ENCODE data around the gene RASD1.

RASD1 gene

DNA sequence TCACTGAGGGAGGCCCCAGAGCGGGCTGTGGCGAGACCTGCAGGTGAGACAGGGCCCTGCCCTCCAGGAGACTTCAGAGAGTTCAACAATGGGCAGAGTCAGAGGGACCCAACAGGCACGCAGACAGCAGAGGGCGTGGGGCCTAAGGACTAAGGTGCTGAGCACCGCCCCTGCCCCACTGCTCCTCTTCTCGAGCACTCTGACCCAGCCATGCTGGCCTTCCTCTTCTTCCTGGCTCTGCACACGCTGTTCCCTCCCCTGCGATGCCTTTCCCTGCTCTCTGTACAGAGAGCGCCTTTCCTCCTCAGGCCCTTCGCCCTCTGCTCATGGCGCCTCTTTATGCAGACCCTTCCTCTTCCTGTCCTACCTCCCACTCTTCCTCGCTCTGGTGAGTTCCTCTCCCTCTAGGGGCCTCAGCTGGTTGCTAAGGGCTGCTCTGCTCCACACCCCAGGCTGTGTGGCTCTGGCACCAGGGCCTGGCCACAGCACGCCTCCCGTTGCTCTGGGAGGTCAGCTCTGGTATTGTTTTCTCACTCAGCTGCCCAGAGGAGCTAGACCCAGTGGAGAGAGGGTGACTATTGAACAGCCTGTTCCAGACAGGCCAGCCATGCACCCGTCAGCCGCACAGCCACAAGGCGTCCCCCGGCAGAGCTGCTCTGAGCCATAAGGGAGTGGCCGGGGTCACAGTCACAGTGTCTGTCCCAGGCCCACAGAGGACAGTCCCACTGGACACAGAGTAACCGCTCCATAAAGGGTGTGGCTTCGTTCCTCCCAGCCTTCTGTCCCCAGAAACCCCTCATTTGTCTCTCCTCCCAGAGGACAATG lies 13.6 kb upstream of the RASD1 start:
- DNase-seq: peak; percentile 59

DNA sequence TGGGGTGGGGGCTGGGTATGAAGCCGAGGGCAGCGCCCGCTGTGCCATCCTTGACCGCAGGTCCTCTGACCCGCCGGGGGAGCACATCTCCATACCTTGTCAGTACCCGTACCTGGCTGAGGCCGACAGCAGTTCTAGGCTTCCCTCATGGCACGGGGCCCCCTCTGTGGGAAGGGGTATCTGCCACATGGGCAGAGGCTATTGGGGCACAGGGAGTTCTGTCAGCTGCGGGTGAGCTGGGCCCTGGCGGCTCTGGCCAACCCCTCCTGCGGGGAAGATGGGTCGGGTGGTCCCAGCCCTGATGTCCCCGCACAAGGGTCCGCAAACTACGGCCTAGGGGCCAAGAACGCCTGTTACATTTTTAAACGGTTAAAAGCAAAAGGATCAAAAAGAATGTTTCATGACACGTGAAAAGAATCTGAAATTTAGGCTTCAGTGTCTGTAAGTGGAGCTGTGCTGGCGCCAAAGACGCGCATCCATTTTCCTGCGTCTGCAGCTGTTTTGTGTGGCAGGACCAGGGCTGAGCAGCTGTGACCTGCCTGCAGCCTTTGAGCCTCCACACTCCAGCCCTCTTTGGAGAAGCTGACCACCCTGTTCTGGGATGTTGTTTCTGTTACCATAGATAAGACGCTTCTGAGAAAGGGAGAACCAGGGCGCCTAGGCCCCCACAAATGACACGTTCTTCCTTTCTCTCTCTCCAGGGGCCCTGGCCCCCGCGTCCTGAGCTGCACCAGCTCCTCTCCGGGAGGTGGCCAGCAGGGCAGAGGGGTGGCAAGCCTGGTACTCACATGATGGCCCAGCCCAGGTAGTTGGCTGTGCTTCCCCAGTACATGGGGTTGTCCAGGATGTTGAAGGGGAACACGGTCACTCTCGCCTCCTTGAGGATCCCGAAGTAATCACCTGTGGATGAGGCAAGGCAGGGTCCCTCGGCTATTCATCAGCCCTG lies 12.7 kb upstream of the RASD1 start:
- peak; percentile 67 for DNase-seq

DNA sequence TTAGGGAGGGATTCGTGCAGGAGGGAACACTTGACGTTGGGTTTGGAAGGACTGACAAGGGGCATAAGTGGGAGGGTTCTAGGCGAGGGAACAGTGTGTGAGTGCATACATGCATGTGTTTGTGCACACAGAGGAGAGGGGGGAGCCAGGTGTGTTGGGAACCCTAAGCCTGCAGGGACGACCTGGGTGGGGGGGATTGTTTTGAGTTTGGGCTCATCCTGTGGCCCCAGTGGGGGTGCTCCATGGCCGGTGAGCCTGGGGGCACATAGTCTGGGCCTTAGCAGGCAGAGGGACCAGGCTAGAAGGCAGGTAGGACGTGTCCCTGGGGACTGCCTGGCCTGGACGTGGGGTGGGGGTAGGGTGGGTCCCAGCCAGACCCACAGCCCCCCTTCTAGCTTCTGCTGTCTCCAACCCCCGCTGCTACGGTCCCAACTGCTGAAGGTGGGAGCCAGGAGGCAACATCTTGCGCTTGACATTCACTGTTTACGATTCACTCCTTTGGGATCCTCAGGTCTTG lies 11.9 kb upstream of the RASD1 start:
- no peak for DNase-seq

DNA sequence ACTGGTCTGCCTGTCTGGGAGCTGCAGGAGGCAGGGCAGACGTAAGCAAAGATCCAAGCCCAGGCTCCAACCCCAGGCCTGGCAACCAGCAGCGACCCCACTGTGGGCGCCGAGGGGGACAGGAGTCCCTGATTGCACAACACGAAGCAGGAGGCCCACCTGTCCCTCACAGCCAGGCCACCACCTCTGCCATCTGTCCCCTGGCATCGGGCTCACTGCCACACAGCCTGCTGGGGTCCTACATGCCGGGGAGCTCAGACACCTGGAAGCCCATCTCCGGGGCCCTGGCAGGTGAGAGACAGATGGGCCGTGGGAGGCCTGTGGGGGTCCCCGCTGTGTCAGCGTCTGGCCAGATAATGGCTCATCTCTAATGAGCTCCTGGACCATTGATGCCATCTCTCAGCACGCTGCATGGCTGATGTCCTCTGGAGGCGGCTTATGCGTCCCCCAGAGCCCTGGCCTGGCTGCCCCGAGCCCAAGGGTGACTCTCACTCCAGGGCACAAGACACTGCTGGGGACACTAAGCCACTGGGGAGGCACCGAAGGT lies 11.3 kb upstream of the RASD1 start:
- no peak for DNase-seq

DNA sequence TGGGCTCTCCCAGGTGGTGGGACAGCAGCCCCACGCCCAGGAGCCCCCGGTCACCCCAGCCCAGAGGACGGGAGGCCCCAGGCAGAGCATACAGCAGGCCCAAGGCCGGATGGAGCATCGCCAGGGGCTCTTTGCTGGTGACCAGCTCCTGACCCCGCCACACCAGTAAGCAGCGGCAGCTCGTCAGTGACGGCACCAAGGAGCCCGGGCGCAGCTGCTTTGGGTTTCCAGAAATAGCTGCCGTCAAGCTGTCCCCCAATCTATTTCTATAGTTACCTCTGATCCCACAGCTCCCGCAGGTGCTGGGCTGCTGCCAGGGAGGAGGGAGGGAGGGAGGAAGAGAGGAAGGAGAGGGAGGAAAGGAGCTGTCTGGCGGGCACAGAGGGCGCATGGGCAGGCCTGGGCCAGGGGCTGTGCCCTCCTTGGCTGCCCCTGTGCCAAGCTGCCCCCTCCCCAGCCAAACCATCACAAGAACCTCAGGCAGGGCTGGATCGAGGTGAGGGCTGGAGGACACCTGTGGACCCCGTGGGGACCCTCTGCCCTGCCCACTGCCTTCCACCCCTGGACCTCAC lies 10.8 kb upstream of the RASD1 start:
- DNase-seq: no peak

DNA sequence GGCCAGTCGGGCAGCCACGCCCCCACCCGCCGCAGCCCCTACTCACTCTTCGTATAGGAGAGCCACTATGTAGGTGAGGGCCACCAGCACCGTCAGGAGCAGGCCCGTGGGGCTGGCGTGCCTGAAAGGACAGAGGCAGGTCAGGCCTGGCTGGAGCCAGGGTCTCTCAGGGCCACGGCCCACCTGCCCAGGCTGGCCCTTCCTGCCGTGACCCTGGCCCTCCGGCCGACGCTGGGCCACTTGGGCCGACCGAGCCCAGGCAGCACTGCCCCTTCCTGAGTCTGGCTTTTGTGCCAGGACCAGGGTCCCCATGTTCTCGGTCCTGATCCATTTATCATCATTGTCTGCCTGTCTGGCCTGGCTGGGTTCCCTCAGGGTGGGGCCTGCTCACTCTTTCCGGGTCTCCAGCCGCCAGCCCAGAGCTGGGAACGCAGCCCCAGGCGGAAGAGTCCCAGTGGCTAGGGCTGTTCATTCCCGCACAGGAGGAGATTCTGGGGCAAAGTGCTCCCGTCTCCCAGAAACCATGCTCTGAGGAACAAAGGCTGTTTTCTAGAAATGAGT lies 10.1 kb upstream of the RASD1 start:
- DNase-seq: no peak

DNA sequence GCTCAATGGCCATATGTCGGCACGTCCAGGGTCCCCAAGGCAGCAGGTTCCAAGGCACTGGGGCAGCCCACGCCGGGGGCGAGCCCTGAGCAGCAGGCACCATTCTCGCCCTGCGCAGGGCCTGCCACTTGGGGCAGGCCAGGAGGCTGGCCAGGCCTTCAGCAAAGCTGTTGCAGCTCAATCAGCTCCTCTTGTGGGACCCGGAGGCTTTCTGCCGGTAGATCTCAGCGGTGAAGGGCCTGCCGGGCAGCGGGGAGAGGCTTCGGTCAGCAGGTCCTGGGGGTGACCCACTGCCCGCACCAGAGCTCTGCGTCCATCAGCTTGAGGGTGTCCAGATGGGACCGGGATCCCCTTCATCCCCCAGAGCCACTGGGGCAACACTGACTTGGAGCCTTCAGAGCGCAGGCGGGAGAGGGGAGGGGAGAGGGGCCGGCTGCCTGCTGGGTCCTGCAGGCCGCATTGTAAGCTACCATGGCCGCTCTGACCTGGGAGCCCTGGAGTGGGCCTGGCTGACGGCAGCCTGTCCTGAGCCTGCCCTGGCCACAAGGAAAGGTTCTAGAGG lies 9.5 kb upstream of the RASD1 start:
- no peak for DNase-seq

DNA sequence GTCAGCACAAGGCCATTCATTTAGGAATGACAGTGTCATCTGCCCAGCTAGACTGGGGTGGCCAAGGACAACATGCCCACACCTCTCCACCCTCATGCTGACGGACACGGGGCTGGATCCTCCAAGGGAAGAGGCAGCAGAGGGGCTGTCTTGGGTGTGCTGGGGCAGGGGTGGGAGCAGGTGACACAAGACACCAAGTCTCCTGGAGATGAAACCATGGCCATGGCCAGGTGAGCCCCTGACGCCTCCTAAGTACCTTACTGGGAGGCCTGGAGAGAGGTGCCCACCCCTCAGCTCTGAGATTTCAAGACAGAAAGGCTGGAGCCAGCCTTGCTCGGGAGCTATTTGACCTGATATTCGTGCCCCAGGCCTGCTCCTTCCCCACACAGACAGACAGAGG lies 9.0 kb upstream of the RASD1 start:
- DNase-seq: no peak

DNA sequence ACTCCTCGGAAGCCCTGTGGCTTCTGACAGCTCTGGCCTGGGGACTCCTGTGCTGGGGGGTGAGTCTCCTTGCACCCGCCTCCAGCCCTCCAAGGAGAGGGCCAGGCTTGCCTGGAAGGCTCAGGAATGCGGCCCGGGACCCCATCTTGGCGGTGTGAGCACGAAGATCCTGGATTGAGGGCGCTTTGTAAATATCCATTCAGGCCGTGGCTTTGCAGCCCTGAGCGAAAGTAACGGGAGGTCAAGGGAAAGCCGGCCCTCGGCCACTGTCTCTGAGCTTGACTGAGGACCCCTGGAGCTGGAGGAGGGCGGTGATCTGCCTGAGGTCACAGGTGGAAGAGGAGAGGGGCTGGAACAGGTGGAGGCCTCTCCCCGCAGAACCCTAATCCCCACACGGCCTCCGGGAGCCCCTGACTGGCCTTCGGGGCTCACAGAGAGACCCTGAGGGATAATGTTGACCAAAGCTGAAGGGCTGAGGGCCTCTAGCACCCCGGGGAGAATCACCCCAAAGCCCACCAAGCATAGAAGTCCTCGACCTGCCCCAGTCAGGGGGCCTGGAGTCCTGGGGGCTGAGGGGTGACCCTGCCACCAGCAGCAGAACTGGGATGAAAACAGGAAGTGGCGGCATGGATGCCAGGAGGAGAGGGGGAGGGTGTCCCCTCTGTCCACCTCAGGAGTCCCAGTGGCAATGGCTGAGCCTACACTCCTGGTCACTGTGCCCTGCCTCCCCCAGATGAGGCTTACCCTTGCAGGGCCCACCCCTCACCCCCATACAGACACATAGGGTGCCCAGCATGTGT lies 8.3 kb upstream of the RASD1 start:
- DNase-seq: no peak

DNA sequence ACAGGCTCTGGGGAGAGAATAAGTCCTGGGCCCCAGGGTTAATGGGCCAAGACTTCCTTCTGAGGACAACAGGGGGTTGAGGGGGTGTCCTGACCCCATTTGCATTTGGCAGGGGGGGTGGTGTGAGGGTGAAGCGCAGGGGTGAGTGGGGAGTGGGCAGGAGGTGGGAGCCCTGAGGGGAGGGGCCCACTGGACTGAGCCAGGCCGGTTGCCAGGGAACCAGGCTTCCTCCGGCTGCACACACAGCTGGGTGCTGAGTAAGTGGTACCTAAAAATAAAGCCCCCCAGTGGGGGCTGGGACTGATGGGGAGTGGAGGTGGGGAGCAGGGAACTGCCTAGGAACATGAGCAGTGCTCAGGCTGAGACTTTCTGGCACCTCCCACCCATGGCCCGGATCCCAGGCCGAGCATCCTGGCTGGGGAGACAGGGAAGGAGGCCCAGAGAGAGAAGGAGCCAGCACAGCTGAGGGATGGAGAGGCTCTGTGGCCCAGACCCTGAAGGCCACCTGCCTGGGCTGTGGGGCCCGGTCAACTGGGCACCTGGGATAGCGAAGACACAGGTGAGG lies 7.5 kb upstream of the RASD1 start:
- no peak for DNase-seq

DNA sequence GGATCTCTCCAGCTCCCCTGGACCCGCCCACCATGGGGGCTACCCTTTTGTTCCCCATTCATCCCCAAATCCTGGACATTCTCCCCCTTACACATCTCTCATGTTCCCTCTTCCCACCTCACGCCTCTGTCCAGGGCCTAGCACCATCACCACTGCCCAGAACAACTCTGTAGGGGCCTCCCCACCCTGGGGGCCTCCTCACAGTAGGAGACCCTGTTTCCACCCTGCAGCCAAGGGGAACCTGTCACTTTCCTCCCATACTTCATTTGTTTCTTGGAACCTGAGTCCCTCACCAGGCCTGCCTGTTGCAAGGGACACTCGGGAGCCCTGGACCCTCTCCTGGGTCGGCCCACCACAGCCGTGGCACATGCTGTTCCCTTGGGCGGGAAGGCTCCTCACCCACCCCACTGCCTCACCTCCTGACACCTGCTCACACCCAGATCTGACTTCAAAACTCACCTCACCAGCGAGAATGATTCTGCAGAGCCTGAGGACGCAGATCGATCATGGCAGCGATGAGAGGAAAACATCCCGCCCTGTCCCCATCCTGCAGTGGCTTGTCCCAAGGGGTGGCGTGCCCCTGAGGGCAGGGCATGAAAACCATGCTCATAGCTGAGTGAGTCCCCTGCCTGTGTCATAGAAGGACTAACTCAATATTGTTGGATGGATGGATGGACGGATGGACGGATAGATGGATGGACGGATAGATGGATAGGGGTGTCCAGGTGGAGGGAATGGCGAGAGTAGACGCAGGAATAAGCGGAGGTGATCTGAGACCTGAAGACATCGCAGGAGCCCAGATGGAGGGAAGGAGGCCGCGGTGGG lies 6.8 kb upstream of the RASD1 start:
- no peak for DNase-seq

DNA sequence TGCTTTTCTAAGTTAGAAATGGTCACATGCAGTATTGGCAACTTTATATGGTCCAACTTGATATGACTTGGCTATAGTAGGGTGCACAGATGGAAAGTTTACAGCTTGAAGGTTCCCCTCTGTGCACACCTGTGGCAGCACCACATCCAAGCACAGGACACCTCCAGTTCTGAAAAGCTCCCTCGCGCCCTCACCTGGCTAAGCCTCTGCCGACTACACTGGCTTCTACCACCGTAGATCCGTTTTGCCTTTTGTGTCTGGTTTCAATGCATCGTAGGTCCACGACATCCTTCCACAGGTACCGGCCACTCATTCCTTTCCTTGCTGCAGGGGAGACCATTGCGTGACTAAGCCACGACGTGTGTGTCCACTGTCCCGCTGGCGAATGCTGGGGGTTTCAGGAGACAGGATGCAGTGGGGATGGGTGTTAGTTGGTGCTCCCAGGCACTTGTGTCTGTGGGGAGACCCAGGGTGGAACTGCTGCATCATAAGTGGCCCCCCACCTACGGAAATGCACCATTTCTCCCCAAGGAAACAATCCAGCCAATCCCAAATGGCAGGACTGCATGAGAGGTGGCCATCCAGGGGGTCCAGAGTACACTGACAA lies 4.9 kb upstream of the RASD1 start:
- peak; percentile 52 for DNase-seq

DNA sequence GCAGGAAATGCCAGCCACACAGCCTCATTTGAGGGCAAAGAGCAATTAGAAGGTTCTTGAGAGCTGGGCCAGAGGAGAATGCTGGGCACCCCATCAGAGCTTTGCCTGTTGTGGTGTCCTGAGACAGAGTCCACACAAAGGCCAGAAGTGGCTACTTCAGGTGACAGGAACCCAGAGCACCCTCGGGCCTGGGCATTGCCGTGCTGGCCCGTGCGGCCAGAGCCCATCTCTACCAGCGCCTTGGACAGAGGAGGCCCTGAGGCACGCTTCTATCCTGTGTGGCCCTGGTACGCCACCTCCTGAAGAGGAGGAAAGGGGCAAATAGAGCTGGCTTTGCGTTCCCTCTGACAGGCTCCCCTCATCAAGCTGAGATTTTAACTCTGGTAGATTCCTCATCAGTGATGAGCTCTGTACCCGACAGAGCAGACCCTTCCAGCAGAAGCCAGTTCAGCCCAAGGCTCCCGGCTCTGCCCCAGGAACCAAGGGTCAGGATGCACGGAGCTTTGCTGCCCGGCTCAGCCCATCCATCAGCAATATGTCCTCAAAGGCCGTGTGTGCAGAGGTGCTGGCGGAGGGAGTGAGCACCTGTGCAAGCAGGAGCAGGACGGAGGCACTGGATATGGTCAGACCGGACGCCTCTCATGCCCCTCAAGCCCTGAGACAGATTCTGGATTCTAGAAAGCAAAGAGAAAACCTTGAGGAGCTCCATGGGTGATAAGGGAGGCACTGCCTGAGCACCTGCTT lies 3.4 kb upstream of the RASD1 start:
- DNase-seq: no peak

DNA sequence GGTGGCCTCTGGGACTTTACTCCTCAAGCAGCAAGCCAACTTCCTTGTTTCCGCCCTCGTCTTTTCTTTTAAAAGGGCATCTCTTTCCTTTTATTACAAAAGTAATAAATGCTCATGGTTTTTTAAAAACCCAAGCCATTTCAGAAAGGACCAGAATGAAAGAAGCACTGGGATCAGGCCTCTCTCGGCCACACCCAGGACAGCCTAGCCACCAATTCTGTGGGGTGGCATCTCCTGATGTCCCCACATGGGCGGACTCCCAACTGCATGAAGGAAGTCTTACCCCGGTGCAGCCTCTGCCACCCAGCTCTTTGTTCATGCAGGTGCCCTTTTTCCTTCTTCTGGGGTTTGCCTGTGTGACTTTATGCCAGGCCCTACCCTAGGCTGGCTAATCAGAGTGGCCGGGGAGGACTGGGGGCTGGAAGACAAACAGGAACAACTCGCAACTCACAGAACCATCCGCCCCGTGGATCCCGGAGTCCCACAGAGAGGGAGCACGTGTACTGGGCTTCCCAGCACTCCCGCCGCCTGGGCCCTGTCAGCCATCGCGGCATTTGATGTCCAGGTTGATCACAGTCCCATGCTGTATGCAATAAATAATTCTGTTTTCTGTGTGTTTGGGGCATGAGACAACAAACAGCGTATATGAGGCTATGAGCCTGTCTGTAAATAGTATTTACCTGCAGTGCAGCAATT lies 2.6 kb upstream of the RASD1 start:
- DNase-seq: no peak

DNA sequence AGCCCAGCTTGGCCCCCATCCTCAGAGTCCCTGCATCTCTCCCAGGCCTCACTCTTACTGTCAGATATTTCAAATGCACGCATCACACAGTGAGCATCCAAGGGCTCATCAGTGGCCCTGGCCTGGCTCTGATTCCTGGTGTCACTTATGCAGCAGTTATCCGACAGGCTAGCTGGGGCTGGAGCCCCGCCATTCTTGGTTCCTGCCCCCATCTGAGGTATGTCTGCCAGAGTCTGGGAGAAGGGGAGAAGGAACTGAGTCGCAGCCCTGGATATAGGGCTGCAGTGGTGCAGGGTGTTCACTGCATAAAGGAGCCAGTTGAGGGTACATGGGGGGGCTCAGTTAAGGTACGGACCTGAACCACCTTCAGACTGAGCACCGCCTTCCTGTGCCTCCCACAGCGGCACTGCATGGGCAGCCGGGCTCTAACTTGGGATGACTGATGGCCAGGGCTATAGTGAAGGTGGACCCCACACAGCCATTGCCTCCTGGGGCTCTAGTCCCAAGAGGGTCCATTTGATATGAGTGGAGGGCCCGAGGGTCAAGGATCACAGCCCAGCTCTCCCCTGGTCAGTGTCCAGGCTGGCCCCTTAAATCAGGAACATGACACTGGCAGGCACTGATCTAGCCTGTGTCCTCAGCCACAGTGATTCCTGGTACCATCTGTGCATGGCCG lies 1.8 kb upstream of the RASD1 start:
- DNase-seq: no peak

DNA sequence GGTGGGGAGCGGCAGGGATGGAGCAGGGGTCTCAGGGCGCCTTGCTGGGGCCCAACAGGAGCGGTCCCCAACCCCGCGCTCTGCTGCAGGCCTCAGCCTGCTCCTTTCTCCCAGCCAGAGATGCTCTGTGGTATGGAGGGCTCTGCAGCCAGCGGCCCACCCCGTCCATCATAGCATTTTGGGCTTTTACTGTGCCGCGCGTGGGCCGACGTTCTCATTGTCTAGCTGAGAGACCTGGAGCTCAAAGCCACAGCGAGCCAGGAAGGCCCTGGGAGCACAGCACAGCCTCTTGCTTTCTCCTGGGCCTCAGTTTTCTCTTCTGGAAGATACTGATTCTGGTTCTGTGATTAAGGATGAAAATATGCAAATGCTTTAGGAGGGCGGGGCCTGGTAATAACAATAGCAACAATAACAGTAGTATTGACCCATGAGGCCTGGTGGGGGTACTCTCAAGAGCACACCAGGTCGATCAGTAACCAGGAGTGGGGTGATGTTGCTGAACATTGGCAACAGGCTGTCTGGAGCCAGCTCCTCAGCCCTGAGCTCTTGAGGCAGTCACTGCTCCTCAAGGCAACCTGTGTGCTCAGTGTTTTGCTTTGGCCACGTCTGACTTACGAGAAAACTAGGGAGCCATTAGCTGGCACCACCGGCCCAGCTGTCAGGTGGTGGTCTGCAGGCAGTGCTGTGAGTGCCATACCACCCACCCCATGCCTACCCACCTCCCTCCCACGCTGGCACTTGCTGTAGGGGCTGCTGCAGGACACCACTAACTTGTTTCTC lies 1.1 kb upstream of the RASD1 start:
- DNase-seq: no peak
